Activated naive CD4-positive, alpha-beta T cell treated with anti-CD3 and anti-CD28 coated beads, Interleukin-2, amount 10 ng/mL, durations not matched to agents 7 days and 5 days (primary cell): ENCODE data around the gene MCOLN1.

Experiments
- CTCF ChIA-PET: fragments of 350-600 bp; sonication (Branson Sonifier 250); formaldehyde crosslinking; loops from one replicate; lab custom pipeline; 2021; ENCODE audit warnings: antibody characterized with exemption; lab: Charles Lee
- DNase-seq: peaks from one replicate; pipeline ENCODE4 v3.0.0-alpha.2; 2020
- H3K27ac Mint-ChIP-seq: one replicate; pipeline ENCODE4 v1.8.0; 2021; ENCODE audit warnings: mild to moderate bottlenecking, moderate library complexity, mixed read lengths
- H3K27me3 Mint-ChIP-seq: one replicate; pipeline ENCODE4 v1.8.0; 2021; ENCODE audit warnings: mild to moderate bottlenecking, mixed read lengths
- H3K36me3 Mint-ChIP-seq: one replicate; pipeline ENCODE4 v1.8.0; 2021; ENCODE audit warnings: mixed read lengths
- H3K4me1 Mint-ChIP-seq: one replicate; pipeline ENCODE4 v1.8.0; 2021; ENCODE audit warnings: mixed read lengths
- H3K4me3 Mint-ChIP-seq: one replicate; pipeline ENCODE4 v1.8.0; 2021; ENCODE audit warnings: mild to moderate bottlenecking, moderate library complexity, mixed read lengths
- H3K9me3 Mint-ChIP-seq: one replicate; pipeline ENCODE4 v1.8.0; 2021; ENCODE audit warnings: mixed read lengths

MCOLN1 gene

GRCh38 chr19:7489609-7490044, 32.8 kb upstream of the MCOLN1 start:
- H3K27me3 Mint-ChIP-seq = peaks cover 9% of the 10 kb centered on the region

DNA sequence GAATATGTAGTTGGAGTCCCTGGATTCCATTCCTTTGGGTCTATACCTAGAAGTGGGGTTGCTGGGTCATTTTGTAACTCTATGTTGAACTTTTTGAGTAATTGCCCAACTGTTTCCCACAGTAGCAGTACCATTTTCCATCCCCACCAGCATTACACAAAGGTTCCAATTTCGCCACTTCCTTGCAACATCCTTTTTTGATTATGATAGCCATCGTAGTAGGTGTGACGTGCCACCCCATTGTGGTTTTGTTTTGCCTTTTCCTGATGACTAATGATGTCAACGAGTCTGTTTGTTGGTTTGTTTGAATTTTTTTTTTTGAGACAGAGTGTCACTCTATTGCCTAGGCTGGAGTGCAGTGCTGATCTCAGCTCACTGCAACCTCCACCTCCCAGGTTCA, 30.3 kb upstream of the MCOLN1 start:
- no peak overlapping the region for H3K4me3 Mint-ChIP-seq

More at GRCh38 chr19:7489609-7490044, 32.8 kb upstream of the MCOLN1 start:
- H3K27ac Mint-ChIP-seq = peak overlapping the region; percentile 26
- H3K4me1 Mint-ChIP-seq = peaks cover 23% of the 10 kb centered on the region
- CTCF ChIA-PET = interaction anchor here (1.0 kb wide), 1 partner anchor 191 kb away, joined by 4 read pairs; the partner anchor contains the start of gene TRAPPC5
- peak overlapping the region; percentile 73 for H3K4me3 Mint-ChIP-seq
- no peaks in the 10 kb centered on the region for H3K36me3 Mint-ChIP-seq
- DNase-seq = no peak
- H3K9me3 Mint-ChIP-seq = no peaks in the 10 kb centered on the region

DNA sequence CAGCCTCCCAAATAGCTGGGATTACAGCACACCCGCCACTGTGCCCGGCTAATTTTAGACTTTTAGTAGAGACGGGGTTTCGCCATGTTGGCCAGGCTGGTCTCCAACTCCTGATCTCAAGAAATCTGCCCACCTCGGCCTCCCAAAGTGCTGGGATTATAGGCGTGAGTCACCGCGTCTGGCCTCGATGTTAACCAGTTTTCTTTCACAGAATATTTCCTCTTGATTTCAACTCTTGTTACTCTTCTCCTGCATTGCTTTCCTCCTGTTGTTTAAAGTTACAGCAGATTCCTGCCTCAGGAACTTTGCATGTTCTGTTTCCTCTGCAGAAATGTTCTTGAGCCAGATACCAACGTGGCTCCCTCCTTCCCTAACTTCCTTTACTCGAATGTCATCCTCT, 29.9 kb upstream of the MCOLN1 start:
- no peak overlapping the region for H3K27ac Mint-ChIP-seq
- H3K4me3 Mint-ChIP-seq = no peak overlapping the region
- no peak for DNase-seq
- peaks cover 23% of the 10 kb centered on the region for H3K4me1 Mint-ChIP-seq
- H3K9me3 Mint-ChIP-seq = no peaks in the 10 kb centered on the region
- CTCF ChIA-PET = interaction anchor here (0.6 kb wide), 1 partner anchor 44 kb away, joined by 3 read pairs; no protein-coding TSS in a partner anchor
- H3K36me3 Mint-ChIP-seq = no peaks in the 10 kb centered on the region
- peaks cover 21% of the 10 kb centered on the region for H3K27me3 Mint-ChIP-seq

More for the DNA sequence above, 30.3 kb upstream of the MCOLN1 start:
- peaks cover 17% of the 10 kb centered on the region for H3K27me3 Mint-ChIP-seq
- H3K36me3 Mint-ChIP-seq = no peaks in the 10 kb centered on the region
- peak; percentile 47 for DNase-seq
- CTCF ChIA-PET = interaction anchor here (0.6 kb wide), 1 partner anchor 45 kb away, joined by 3 read pairs; no protein-coding TSS in a partner anchor
- H3K27ac Mint-ChIP-seq = no peak overlapping the region
- peaks cover 23% of the 10 kb centered on the region for H3K4me1 Mint-ChIP-seq
- no peaks in the 10 kb centered on the region for H3K9me3 Mint-ChIP-seq

DNA sequence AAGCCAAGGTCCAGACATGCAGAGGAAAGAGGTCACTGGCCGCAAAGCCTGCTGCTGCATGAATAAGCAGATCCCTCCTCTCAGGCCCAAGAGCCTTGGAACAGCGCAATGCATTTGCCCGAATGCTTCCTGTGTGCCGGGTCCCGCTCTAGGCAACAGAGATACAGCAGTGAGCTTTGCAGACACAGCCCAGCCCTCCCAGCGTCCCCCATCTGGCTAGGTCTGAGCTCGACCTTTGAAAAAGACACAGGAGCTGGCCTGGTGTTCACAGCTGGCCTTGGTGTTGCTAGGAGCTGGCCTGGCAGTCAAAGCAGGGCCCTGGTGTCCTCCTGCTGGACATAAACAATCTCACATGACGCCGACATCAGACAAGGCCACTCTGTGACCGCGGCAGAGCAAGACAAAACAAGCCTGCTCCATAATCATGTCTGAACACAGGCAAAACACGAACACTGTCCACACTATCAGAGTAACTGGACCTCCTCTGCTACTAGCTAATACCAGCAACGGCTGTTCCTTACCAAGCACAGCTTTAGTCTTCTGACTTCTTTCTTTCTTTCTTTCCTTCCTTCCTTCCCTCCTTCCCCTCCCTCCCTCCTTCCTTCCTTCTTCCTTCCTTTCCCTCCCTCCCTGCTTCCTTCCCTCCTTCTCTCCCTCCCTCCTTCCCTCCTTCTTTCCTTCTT, 27.9 kb upstream of the MCOLN1 start:
- H3K36me3 Mint-ChIP-seq = no peaks in the 10 kb centered on the region
- H3K9me3 Mint-ChIP-seq = no peaks in the 10 kb centered on the region
- no peak for DNase-seq
- no peak overlapping the region for H3K4me3 Mint-ChIP-seq
- H3K27me3 Mint-ChIP-seq = peaks cover 41% of the 10 kb centered on the region
- H3K4me1 Mint-ChIP-seq = peaks cover 19% of the 10 kb centered on the region
- no peak overlapping the region for H3K27ac Mint-ChIP-seq
- CTCF ChIA-PET = interaction anchor here (0.6 kb wide), 1 partner anchor 28 kb away, joined by 3 read pairs; the partner anchor contains the start of gene MCOLN1

- Mint-ChIP-seq H3K27me3 (peaks cover 68% of the 10 kb centered on the region), H3K4me1 (peaks cover 11% of the 10 kb centered on the region), H3K36me3 (no peaks in the 10 kb centered on the region), H3K27ac (no peak overlapping the region), H3K9me3 (no peaks in the 10 kb centered on the region), H3K4me3 (no peak overlapping the region)
- DNase-seq = no peak
- CTCF ChIA-PET = interaction anchor here (1.4 kb wide), 1 partner anchor 16 kb away, joined by 3 read pairs; no protein-coding TSS in a partner anchor
These were observed 25.1 kb upstream of the MCOLN1 start for GRCh38 chr19:7497292-7497691.

DNA sequence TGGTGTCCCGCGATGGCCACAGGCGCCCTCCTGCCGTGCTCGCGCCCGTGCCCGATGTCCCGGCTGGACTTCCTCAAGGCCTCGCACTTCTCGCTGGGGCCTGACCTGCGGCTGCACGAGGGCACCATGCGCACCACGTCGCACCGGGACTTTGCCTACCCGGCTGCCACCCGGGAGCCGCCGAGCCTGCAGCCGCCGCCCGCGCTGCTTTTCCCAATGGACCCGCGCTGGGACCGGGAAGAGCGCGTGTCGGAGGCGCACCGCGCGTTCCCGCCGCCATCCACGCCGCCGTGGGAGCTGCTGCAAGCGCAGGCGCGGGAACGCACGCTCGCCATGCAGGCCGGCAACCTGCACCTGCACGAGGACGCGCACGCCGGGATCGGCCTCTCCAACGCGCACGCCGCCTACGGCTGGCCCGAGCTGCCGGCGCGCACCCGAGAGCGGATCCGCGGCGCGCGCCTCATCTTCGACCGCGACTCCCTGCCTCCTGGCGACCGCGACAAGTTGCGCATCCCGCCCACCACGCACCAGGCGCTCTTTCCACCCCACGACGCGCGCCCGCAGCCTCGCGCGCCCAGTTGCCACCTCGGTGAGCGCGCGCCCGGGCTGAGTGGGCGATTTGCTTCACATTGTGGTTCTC, 21.5 kb upstream of the MCOLN1 start:
- CTCF ChIA-PET = no interaction called here
- H3K4me3 Mint-ChIP-seq = peak overlapping the region; percentile 28
- H3K36me3 Mint-ChIP-seq = no peaks in the 10 kb centered on the region
- peak; percentile 75 for DNase-seq
- H3K27me3 Mint-ChIP-seq = peaks cover 88% of the 10 kb centered on the region
- H3K9me3 Mint-ChIP-seq = no peaks in the 10 kb centered on the region
- H3K27ac Mint-ChIP-seq = no peak overlapping the region
- peaks cover 12% of the 10 kb centered on the region for H3K4me1 Mint-ChIP-seq

GRCh38 chr19:7502552-7502951, 19.9 kb upstream of the MCOLN1 start:
- H3K36me3 Mint-ChIP-seq = no peaks in the 10 kb centered on the region
- DNase-seq = no peak
- H3K27ac Mint-ChIP-seq = no peak overlapping the region
- peaks cover 95% of the 10 kb centered on the region for H3K27me3 Mint-ChIP-seq
- CTCF ChIA-PET = no interaction called here
- no peaks in the 10 kb centered on the region for H3K9me3 Mint-ChIP-seq
- H3K4me1 Mint-ChIP-seq = peaks cover 15% of the 10 kb centered on the region
- no peak overlapping the region for H3K4me3 Mint-ChIP-seq

DNA sequence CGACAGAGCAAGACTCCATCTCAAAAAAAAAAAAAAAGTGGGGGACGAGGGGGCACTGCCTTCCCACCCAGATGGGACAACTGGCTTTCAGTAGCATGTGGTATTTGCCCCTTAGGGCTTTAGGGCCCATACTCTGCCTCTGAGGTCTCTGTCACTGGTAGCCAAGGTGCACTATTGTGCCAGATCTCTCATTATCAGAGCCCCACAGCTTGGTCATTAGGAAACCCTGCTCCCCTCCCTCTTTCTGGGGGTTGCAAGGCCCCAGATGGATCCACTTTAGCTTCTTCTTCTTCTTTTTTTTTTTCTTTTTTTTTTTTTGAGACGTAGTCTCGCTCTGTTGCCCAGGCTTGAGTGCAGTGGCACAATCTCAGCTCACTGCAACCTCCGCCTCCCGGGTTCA, 17.7 kb upstream of the MCOLN1 start:
- Mint-ChIP-seq H3K36me3 (no peaks in the 10 kb centered on the region), H3K9me3 (no peaks in the 10 kb centered on the region), H3K27me3 (peaks cover 88% of the 10 kb centered on the region), H3K4me1 (peaks cover 15% of the 10 kb centered on the region), H3K4me3 (no peak overlapping the region), H3K27ac (no peak overlapping the region)
- CTCF ChIA-PET = no interaction called here
- no peak for DNase-seq

- no peak overlapping the region for H3K4me3 Mint-ChIP-seq
- CTCF ChIA-PET = interaction anchor here (1.2 kb wide), 1 partner anchor 176 kb away, joined by 3 read pairs; the partner anchor contains the start of gene TRAPPC5
These were observed 17.1 kb upstream of the MCOLN1 start for GRCh38 chr19:7505288-7505681.

GRCh38 chr19:7505682-7506384, 16.6 kb upstream of the MCOLN1 start:
- H3K36me3 Mint-ChIP-seq = no peaks in the 10 kb centered on the region
- no peak overlapping the region for H3K27ac Mint-ChIP-seq
- CTCF ChIA-PET = interaction anchor here (1.2 kb wide), 1 partner anchor 175 kb away, joined by 3 read pairs; the partner anchor contains the start of gene TRAPPC5
- peaks cover 15% of the 10 kb centered on the region for H3K4me1 Mint-ChIP-seq
- DNase-seq = peak; percentile 41
- H3K4me3 Mint-ChIP-seq = no peak overlapping the region
- no peaks in the 10 kb centered on the region for H3K9me3 Mint-ChIP-seq
- H3K27me3 Mint-ChIP-seq = peaks cover 79% of the 10 kb centered on the region

More at GRCh38 chr19:7505288-7505681, 17.1 kb upstream of the MCOLN1 start:
- peaks cover 84% of the 10 kb centered on the region for H3K27me3 Mint-ChIP-seq
- peaks cover 15% of the 10 kb centered on the region for H3K4me1 Mint-ChIP-seq
- DNase-seq = no peak
- H3K9me3 Mint-ChIP-seq = no peaks in the 10 kb centered on the region
- H3K36me3 Mint-ChIP-seq = no peaks in the 10 kb centered on the region
- H3K27ac Mint-ChIP-seq = no peak overlapping the region

DNA sequence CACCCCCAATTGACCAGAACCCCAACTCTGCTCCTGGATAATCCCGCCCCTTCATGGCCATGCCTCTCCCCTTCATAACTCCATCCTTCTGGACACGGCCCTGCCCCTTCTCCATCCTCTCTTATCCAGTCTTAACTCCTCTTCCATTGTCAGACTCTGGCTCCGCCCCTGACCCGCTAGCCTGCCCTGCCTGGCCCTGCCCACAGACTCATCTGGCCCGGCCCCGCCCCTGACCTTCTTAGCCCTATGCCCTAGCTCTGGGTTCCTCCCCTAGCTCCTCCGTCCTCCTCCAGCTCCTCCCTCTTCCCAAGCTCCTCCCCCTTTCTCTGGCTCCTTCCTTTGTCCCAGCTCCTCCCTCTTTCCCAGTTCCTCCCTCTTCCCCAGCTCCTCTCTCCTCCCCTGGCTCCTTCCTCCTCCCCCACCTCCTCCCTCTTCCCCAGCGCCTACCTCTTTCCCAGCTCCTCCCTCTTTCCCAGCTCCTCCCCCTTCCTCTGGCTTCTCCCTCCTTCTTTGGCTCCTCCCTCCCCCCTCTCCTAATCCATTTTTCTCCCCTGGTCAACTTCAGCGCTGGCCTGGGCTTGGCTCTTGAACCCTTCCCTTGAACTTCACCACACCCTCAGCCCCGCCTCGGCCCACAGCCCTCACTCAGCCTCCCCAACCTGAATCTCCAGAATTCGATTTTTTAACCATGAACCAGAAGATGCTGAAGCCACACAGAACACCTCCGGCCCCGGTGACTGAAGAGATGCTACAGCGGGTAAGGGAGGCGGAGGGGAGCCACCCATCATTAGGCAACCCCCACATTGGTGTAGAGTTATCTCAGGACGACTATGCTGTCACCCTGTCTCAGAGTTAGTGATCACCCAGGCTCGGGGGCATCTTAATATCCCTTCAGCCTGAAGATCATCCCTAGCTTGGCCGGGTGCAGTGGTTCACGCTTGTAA, 15.8 kb upstream of the MCOLN1 start:
- peak; percentile 65 for DNase-seq
- Mint-ChIP-seq H3K4me1 (peaks cover 13% of the 10 kb centered on the region), H3K9me3 (no peaks in the 10 kb centered on the region), H3K36me3 (no peaks in the 10 kb centered on the region), H3K4me3 (no peak overlapping the region), H3K27ac (no peak overlapping the region), H3K27me3 (peaks cover 70% of the 10 kb centered on the region)
- CTCF ChIA-PET = interaction anchor here (1.2 kb wide), 1 partner anchor 174 kb away, joined by 3 read pairs; the partner anchor contains the start of gene TRAPPC5

DNA sequence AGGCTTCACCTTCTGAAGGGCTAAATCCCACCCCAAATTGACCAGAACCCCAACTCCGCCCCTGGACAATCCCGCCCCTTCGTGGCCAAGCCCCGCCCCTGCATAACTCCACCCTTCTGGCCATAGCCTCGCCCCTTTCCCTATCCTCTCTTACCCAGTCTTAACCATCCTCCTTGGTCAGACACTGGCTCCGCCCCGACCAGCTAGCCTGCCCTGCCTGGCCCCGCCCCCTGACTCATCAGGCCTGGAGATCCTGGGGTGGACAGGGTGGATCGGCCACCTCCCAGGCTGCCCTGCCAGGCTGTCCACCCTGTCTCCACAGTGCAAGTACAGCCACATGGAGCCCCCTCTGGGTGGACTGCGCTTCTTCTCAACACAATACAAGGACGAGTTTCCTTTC, 14.5 kb upstream of the MCOLN1 start:
- no peak overlapping the region for H3K4me3 Mint-ChIP-seq
- H3K9me3 Mint-ChIP-seq = no peaks in the 10 kb centered on the region
- no peaks in the 10 kb centered on the region for H3K36me3 Mint-ChIP-seq
- CTCF ChIA-PET = no interaction called here
- H3K27me3 Mint-ChIP-seq = peaks cover 62% of the 10 kb centered on the region
- H3K4me1 Mint-ChIP-seq = peaks cover 13% of the 10 kb centered on the region
- no peak overlapping the region for H3K27ac Mint-ChIP-seq
- DNase-seq = no peak

DNA sequence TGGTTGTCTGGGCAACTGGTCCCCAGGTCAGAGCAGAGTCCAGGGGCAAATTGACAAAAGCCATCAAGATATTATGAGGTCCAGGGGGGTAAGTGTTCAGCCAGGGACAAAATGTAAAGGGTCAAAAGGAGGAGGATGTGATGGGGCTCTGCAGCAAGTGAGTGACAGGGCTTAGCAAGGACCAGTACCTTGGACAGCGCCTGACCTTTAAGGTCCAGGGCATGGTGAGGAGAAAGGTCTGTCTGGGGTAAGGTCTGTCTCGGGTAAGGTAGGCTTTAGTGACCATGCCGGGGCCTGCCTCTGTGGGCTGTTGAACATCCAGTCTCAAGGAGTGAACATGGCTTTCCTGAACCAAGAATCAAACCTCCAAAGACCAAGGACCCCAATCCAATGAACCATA, 12.8 kb upstream of the MCOLN1 start:
- no peak overlapping the region for H3K4me3 Mint-ChIP-seq
- H3K9me3 Mint-ChIP-seq = no peaks in the 10 kb centered on the region
- DNase-seq = peak; percentile 53
- CTCF ChIA-PET = no interaction called here
- no peaks in the 10 kb centered on the region for H3K36me3 Mint-ChIP-seq
- H3K4me1 Mint-ChIP-seq = peaks cover 13% of the 10 kb centered on the region
- peaks cover 59% of the 10 kb centered on the region for H3K27me3 Mint-ChIP-seq
- H3K27ac Mint-ChIP-seq = no peak overlapping the region
